HCT116 (cell line): Measurements from ENCODE around the gene CBY1. TPM values are rescaled to one million over a fixed set of nuclear protein-coding genes. Genes with fewer than 3 reads are reported as not detected.

Experiments
- ATAC-seq: fragments of 200-7000 bp; cut with Tn5 transposase; 2 replicates; pipeline ENCODE4 v1.9.1; 2020; ENCODE audit warnings: mild to moderate bottlenecking, moderate library complexity
- BruUV-seq: library from RNA; stranded (reverse); fragments of 400-500 nt; replicated peaks from 2 replicates; lab custom pipeline; 2021; lab: Mats Ljungman, UMichigan
- CTCF ChIA-PET: fragments of 300-600 bp; sonication (Branson Sonifier 250); formaldehyde crosslinking; loops from one replicate; lab custom pipeline; 2021; ENCODE audit warnings: antibody characterized with exemption; lab: Charles Lee
- POLR2A ChIA-PET: fragments of 300-600, 350-600 bp; sonication (Branson Sonifier 250); formaldehyde crosslinking; loops from one replicate; lab custom pipeline; 2021; ENCODE audit warnings: antibody characterized with exemption; lab: Charles Lee
- RAD21 ChIA-PET, 2 experiments: fragments of 300-600 bp; sonication (Branson Sonifier 250); formaldehyde crosslinking; loops; one replicate each; lab custom pipeline; 2023; ENCODE audit warnings: low total read pairs in 2 of 2; ENCODE audit not compliant: uncharacterized antibody in 2 of 2, unreplicated experiment in 2 of 2, low non-redundant PET in 1 of 2; lab: Charles Lee
- DNase-seq: peaks from one replicate; pipeline ENCODE4 v3.0.0-alpha.2; 2010; ENCODE audit warnings: low read depth, low spot score
- H2AFZ ChIP-seq: fragments of 200-600 bp; shearing (Covaris generic), sonication (generic); 2 replicates; pipeline ENCODE4 v1.6.1; 2017; ENCODE audit warnings: low read depth, mixed run types, mixed read lengths, antibody characterized with exemption, low read length; ENCODE audit not compliant: poor library complexity, severe bottlenecking
- H3K27ac ChIP-seq: 2 replicates; pipeline ENCODE4 v1.5.1; 2012; ENCODE audit warnings: low read depth, low read length
- H3K27me3 ChIP-seq: fragments of 200-600 bp; sonication (generic); 2 replicates; pipeline ENCODE4 v1.6.1; 2016; ENCODE audit warnings: mixed run types, low read length, mixed read lengths; ENCODE audit not compliant: insufficient read depth
- H3K36me3 ChIP-seq, 2 experiments: fragments of 200-500 bp in 1 of 2; fragments of 200-600 bp in 1 of 2; sonication (Bioruptor generic) in 1 of 2; sonication (generic) in 1 of 2; 2 replicates each; pipeline versions ENCODE4 v1.5.1 to v1.6.1; 2014 to 2016; ENCODE audit warnings: low read length in 2 of 2, inconsistent platforms in 1 of 2, mixed read lengths in 1 of 2, mixed run types in 1 of 2; ENCODE audit not compliant: insufficient read depth in 2 of 2, control insufficient read depth in 1 of 2
- H3K4me1 ChIP-seq, 2 experiments: fragments of 200-600 bp in 1 of 2; sonication (generic) in 1 of 2; 2 replicates each; pipeline versions ENCODE4 v1.5.1 to v1.6.1; 2012 to 2017; ENCODE audit warnings: low read length in 2 of 2, inconsistent platforms in 1 of 2, mild to moderate bottlenecking in 1 of 2, mixed read lengths in 1 of 2, mixed run types in 1 of 2, moderate library complexity in 1 of 2; ENCODE audit not compliant: insufficient read depth in 2 of 2, control insufficient read depth in 1 of 2
- H3K4me2 ChIP-seq: fragments of 200-600 bp; sonication (generic); 2 replicates; pipeline ENCODE4 v1.6.1; 2017; ENCODE audit warnings: mixed run types, low read length, mixed read lengths
- H3K4me3 ChIP-seq, 2 experiments: fragments of 200-600 bp in 1 of 2; sonication (generic) in 1 of 2; replicated peaks in 1 of 2; 2 replicates each; pipeline ENCODE4 v1.5.1; 2011 to 2016; ENCODE audit warnings: low read length in 2 of 2, control low read depth in 1 of 2, low read depth in 1 of 2, mild to moderate bottlenecking in 1 of 2, mixed read lengths in 1 of 2, mixed run types in 1 of 2
- H3K79me2 ChIP-seq: fragments of 200-600 bp; sonication (generic); 2 replicates; pipeline ENCODE4 v1.6.1; 2017; ENCODE audit warnings: mild to moderate bottlenecking, mixed run types, low read length, moderate library complexity, mixed read lengths; ENCODE audit not compliant: insufficient read depth
- H3K9ac ChIP-seq: fragments of 200-600 bp; sonication (generic); 2 replicates; pipeline ENCODE4 v1.6.1; 2016; ENCODE audit warnings: low read length, mixed read lengths
- H3K9me2 ChIP-seq: fragments of 200-600 bp; sonication (generic), shearing (Covaris generic); 2 replicates; pipeline ENCODE4 v1.6.1; 2017; ENCODE audit warnings: mixed run types, mild to moderate bottlenecking, moderate library complexity; ENCODE audit not compliant: insufficient read depth
- H3K9me3 ChIP-seq, 2 experiments: fragments of 200-500 bp in 1 of 2; fragments of 200-600 bp in 1 of 2; sonication (Bioruptor generic) in 1 of 2; sonication (generic) in 1 of 2; 2 replicates each; pipeline ENCODE4 v1.6.1; 2014 to 2017; ENCODE audit warnings: low read length in 2 of 2, mixed read lengths in 2 of 2, inconsistent platforms in 1 of 2, low read depth in 1 of 2, mild to moderate bottlenecking in 1 of 2, mixed run types in 1 of 2, moderate library complexity in 1 of 2; ENCODE audit not compliant: control insufficient read depth in 1 of 2, insufficient read depth in 1 of 2
- H4K20me1 ChIP-seq: fragments of 200-600 bp; sonication (generic), shearing (Covaris generic); 2 replicates; pipeline ENCODE4 v1.6.1; 2017; ENCODE audit warnings: mixed run types, mild to moderate bottlenecking, moderate library complexity; ENCODE audit not compliant: insufficient read depth
- ATF3 ChIP-seq: IDR thresholded peaks from 2 replicates; pipeline ENCODE4 v1.6.1; 2012
- CBX3 ChIP-seq: IDR thresholded peaks from 2 replicates; pipeline ENCODE4 v1.6.1; 2012; ENCODE audit warnings: low read depth
- CEBPB ChIP-seq: IDR thresholded peaks from 2 replicates; pipeline ENCODE4 v1.6.1; 2012; ENCODE audit warnings: low read depth
- EGR1 ChIP-seq: IDR thresholded peaks from 2 replicates; pipeline ENCODE4 v1.6.1; 2012; ENCODE audit warnings: low read depth
- ELF1 ChIP-seq: IDR thresholded peaks from 2 replicates; pipeline ENCODE4 v1.6.1; 2012; ENCODE audit warnings: low read depth, borderline replicate concordance
- EZH2 ChIP-seq: fragments of 200-600 bp; sonication (generic); IDR thresholded peaks from 2 replicates; pipeline ENCODE4 v1.6.1; 2017; ENCODE audit warnings: antibody characterized with exemption, mixed run types
- EZH2phosphoT487 ChIP-seq: fragments of 200-600 bp; IDR thresholded peaks from 2 replicates; pipeline ENCODE4 v1.6.1; 2018; ENCODE audit warnings: antibody characterized with exemption, borderline replicate concordance
- FOSL1 ChIP-seq: IDR thresholded peaks from 2 replicates; pipeline ENCODE4 v1.6.1; 2012; ENCODE audit warnings: low read depth
- MAX ChIP-seq: IDR thresholded peaks from 2 replicates; pipeline ENCODE4 v1.6.1; 2012
- POLR2A ChIP-seq: IDR thresholded peaks from 2 replicates; pipeline ENCODE4 v1.7.0; 2011; ENCODE audit warnings: borderline replicate concordance; ENCODE audit not compliant: insufficient read depth, insufficient read length; ENCODE audit errors: extremely low read depth
- POLR2AphosphoS5 ChIP-seq: IDR thresholded peaks from 2 replicates; pipeline ENCODE4 v1.6.1; 2011; ENCODE audit warnings: mild to moderate bottlenecking, low read depth, low read length, moderate library complexity
- RAD21 ChIP-seq: IDR thresholded peaks from 2 replicates; pipeline ENCODE4 v1.6.1; 2012; ENCODE audit warnings: low read depth, mild to moderate bottlenecking
- SIN3A ChIP-seq: IDR thresholded peaks from 2 replicates; pipeline ENCODE4 v1.6.1; 2012; ENCODE audit warnings: low read depth
- SP1 ChIP-seq: IDR thresholded peaks from 2 replicates; pipeline ENCODE4 v1.6.1; 2012; ENCODE audit warnings: low read depth
- YY1 ChIP-seq: IDR thresholded peaks from 2 replicates; pipeline ENCODE4 v1.6.1; 2011; ENCODE audit warnings: low read length, low read depth, moderate library complexity, mild to moderate bottlenecking; ENCODE audit not compliant: insufficient replicate concordance; ENCODE audit errors: extremely low read depth
- ZFX ChIP-seq: fragments of 450-650 bp; IDR thresholded peaks from 2 replicates; pipeline ENCODE4 v1.6.1; 2017
- ZNF274 ChIP-seq: fragments of 200-500 bp; sonication (Bioruptor generic); IDR thresholded peaks from 2 replicates; pipeline ENCODE4 v1.6.1; 2014; ENCODE audit warnings: mild to moderate bottlenecking, low read depth, low read length, inconsistent platforms
- intact Hi-C: fragments of 100-400 bp; cut with micrococcal nuclease; formaldehyde crosslinking; loops from 2 replicates; pipeline ENCODE4 v1.10.0; 2022
- total RNA-seq: library from RNA; stranded (reverse); gene quantifications from one replicate; pipeline ENCODE4 v1.2.1, GENCODE V29; 2021; ENCODE audit not compliant: unreplicated experiment
- TF ChIP-seq, protein P1 (sequence below), 3 experiments: fragments of 200-600 bp in 1 of 3; sonication (generic) in 1 of 3; IDR thresholded peaks in 2 of 3; conservative IDR thresholded peaks in 1 of 3; 2 replicates each; pipeline ENCODE4 v1.5.1; 2012 to 2017; ENCODE audit warnings: low read depth in 2 of 3, low read length in 2 of 3, antibody characterized with exemption in 1 of 3, borderline replicate concordance in 1 of 3, control low read depth in 1 of 3, mild to moderate bottlenecking in 1 of 3, mixed read lengths in 1 of 3, mixed run types in 1 of 3, moderate library complexity in 1 of 3; ENCODE audit not compliant: insufficient read depth in 1 of 3
- TF ChIP-seq, protein P2 (sequence below): IDR thresholded peaks from 2 replicates; pipeline ENCODE4 v1.6.1; 2011; ENCODE audit warnings: mild to moderate bottlenecking, low read length, moderate library complexity; ENCODE audit not compliant: insufficient replicate concordance; ENCODE audit errors: extremely low read depth

Gene CBY1
- total RNA-seq, 1 experiment from 2014 or later = 27.6 TPM

DNA sequence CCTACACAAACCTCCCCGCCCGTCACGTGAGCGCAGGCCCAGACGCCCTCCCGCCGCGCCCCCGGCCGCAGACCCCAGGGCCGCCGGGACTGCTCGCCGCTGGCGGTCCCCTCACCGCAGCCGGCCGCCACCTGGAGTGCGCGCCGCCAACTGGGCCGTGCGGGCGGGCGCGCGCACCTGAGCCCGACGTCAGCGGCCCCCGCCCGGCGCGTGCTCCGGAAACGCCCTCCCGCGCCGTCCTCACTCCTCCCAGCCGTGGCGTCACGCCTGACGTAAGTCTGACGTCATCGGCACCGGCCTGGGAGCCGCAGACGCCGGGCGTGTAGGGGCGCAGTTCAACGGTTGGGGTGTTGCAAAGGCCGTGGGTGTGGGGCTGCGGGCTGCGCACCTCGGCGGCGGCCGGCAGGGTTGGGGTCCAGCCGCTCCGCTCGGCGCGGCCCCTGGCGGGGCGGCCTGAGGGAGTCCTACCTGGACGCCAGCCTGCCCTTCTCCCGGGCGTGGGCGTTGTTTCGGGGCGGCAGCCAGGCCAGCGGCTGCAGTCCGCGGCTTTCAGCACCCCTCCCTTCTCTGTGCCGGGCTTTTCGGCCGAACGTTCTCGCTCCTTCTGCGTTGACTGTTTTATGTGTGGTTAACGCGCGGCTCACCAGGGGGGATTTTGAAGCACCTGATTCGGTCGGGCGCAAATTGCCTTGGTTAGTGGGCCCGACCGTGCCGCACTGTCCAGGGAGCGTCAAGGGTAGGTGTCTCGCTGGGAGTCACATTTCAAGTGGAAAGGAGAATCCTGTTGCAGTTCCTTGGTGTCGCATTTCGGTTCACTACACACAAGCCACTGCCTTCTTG lies 44.6 kb downstream of the CBY1 start, which contains the start of gene JOSD1 (continued):
- TF ChIP-seq ELF1 (no peak), CEBPB (no peak), EZH2phosphoT487 (no peak), CBX3 (peak; percentile 9; the same call in 1 of the 2 replicates), ZFX (peak; percentile 92)

DNA sequence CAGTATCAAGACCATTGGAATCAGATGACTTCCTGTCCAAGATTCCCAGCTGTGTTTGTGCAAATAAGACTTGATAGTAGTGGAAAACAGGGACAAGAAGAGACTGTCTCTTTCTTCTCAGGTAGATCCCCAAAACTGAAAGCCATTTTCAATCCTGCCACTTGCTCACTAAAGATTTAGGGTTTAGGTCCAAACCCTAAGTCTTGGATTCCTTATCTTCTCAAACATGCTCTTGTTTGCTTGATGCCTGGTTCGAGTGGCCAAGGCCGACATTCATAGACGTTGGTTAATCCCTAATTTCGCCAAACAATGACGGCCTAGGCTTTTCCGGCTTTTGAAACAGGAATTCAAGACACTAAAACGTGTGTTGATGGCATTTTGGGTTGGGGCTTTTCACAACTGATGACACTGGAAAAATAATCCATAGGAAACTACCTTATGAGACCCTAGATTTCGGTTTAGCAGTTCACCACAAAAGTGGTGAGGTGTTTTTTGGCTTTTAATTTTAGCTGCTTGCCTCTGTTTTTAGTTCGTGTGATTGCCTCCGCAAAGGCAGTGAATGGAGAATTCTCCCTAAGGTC lies 48.3 kb downstream of the CBY1 start:
- ChIA-PET POLR2A (interaction anchor here (0.9 to 1.7 kb wide), 2 partner anchors 8 to 23 kb away, joined by 3 to 14 read pairs; partner anchors contain the start of gene TOMM22), CTCF (no interaction called here), RAD21 (no interaction called here)
- Histone ChIP-seq H3K9ac (peak overlapping the region; percentile 50), H3K27me3 (no peaks in the 10 kb centered on the region), H4K20me1 (no peaks in the 10 kb centered on the region), H3K36me3 (0 out of 4 replicates have a peak, but pooled peaks cover 0 to 5% of the 10 kb centered on the region in 2 experiments), H3K9me2 (no peaks in the 10 kb centered on the region), H3K4me1 (peaks cover 21 to 48% of the 10 kb centered on the region in 2 experiments), H3K9me3 (no peaks in the 10 kb centered on the region), H3K4me3 (peak overlapping the region; percentile 34 to 43), H3K27ac (peak overlapping the region; percentile 28), H2AFZ (no peak overlapping the region), H3K79me2 (peaks cover 46% of the 10 kb centered on the region), H3K4me2 (peak overlapping the region; percentile 67)
- DNase-seq (no peak), ATAC-seq (no peak)
- no TSS peak for BruUV-seq
- intact Hi-C loops = no loop called here
- TF ChIP-seq SP1 (no peak), RAD21 (no peak), MAX (no peak), CBX3 (no peak), ATF3 (no peak), EGR1 (no peak), POLR2A (no peak), SIN3A (no peak), ELF1 (no peak), EZH2phosphoT487 (no peak), ZNF274 (no peak), FOSL1 (no peak), POLR2AphosphoS5 (no peak), ZFX (no peak), YY1 (no peak), EZH2 (no peak)
- TF ChIP-seq, protein P1, sequence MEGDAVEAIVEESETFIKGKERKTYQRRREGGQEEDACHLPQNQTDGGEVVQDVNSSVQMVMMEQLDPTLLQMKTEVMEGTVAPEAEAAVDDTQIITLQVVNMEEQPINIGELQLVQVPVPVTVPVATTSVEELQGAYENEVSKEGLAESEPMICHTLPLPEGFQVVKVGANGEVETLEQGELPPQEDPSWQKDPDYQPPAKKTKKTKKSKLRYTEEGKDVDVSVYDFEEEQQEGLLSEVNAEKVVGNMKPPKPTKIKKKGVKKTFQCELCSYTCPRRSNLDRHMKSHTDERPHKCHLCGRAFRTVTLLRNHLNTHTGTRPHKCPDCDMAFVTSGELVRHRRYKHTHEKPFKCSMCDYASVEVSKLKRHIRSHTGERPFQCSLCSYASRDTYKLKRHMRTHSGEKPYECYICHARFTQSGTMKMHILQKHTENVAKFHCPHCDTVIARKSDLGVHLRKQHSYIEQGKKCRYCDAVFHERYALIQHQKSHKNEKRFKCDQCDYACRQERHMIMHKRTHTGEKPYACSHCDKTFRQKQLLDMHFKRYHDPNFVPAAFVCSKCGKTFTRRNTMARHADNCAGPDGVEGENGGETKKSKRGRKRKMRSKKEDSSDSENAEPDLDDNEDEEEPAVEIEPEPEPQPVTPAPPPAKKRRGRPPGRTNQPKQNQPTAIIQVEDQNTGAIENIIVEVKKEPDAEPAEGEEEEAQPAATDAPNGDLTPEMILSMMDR (IDR thresholded peaks at IDR 0.05 in 2 of 3, conservative IDR thresholded peaks at IDR 0.05 in 1 of 3; ENCODE audit: borderline replicate concordance in 1 of 3, insufficient read depth in 1 of 3, low read depth in 2 of 3, low read length in 2 of 3) = no peak
- TF ChIP-seq, protein P2, sequence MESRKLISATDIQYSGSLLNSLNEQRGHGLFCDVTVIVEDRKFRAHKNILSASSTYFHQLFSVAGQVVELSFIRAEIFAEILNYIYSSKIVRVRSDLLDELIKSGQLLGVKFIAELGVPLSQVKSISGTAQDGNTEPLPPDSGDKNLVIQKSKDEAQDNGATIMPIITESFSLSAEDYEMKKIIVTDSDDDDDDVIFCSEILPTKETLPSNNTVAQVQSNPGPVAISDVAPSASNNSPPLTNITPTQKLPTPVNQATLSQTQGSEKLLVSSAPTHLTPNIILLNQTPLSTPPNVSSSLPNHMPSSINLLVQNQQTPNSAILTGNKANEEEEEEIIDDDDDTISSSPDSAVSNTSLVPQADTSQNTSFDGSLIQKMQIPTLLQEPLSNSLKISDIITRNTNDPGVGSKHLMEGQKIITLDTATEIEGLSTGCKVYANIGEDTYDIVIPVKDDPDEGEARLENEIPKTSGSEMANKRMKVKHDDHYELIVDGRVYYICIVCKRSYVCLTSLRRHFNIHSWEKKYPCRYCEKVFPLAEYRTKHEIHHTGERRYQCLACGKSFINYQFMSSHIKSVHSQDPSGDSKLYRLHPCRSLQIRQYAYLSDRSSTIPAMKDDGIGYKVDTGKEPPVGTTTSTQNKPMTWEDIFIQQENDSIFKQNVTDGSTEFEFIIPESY = no peak
